KOPT-K1 (cell line): ENCODE results near the gene PRKG1.

Source experiments
- H3K27ac ChIP-seq: fragments of 200-600 bp; sonication (generic); 2 replicates; pipeline ENCODE4 v1.5.1; 2016; ENCODE audit warnings: antibody characterized with exemption, mild to moderate bottlenecking, low read depth, low read length; ENCODE audit not compliant: poor library complexity, severe bottlenecking
- H3K36me3 ChIP-seq: fragments of 200-600 bp; sonication (generic); 2 replicates; pipeline ENCODE4 v1.5.1; 2017; ENCODE audit warnings: antibody characterized with exemption, mild to moderate bottlenecking, low read length, moderate library complexity; ENCODE audit not compliant: insufficient read depth
- H3K9me3 ChIP-seq: fragments of 200-600 bp; sonication (generic); 2 replicates; pipeline ENCODE4 v1.5.1; 2017; ENCODE audit warnings: antibody characterized with exemption, low read length, mild to moderate bottlenecking; ENCODE audit not compliant: insufficient read depth, poor library complexity, severe bottlenecking

The PRKG1 gene

GRCh38 chr10:52316001-52316400, 1241.7 kb downstream of the PRKG1 start:
- Histone ChIP-seq H3K27ac (no peak overlapping the region), H3K9me3 (no peaks in the 10 kb centered on the region), H3K36me3 (no peaks in the 10 kb centered on the region)

DNA sequence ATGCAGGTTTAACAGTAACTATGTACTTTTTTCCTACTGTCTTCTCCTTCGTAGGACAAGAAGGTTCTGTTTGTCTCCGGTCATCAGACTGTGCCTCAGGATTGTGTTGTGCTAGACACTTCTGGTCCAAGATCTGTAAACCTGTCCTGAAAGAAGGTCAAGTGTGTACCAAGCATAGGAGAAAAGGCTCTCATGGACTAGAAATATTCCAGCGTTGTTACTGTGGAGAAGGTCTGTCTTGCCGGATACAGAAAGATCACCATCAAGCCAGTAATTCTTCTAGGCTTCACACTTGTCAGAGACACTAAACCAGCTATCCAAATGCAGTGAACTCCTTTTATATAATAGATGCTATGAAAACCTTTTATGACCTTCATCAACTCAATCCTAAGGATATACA, 1242.2 kb downstream of the PRKG1 start:
- Histone ChIP-seq H3K36me3 (no peaks in the 10 kb centered on the region), H3K27ac (no peak overlapping the region), H3K9me3 (no peaks in the 10 kb centered on the region)

GRCh38 chr10:52318136-52318701, 1243.9 kb downstream of the PRKG1 start:
- H3K27ac ChIP-seq: no peak overlapping the region
- no peaks in the 10 kb centered on the region for H3K9me3 ChIP-seq
- no peaks in the 10 kb centered on the region for H3K36me3 ChIP-seq

DNA sequence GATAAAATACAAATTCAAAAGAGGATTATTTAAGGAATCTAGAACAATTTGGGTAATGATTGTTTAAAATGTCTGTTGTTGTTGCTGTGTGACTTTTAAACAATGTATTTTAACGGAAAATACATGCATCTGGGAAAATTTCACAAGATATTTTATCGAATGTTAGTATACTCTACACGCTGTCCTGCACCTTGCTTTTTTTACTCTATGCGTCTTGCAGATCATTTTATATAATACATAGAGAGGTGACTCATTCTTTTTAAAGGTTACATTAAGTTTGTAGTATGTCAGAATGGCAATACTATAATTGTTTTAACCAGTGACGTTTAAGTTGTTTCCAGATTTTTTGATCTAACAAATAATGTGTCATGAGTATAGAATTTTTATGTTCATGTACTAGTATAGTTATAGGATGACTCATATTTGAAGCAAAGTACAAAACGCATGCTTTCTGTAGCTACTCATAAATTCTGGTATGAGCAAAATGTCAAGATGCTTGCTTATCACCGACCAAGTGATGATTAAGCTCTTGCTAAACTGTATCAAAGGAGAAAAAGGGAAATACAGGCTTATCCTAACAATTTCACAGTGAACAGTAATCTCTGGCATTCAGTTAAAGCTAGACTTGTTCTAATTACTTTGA, 1244.7 kb downstream of the PRKG1 start:
- Histone ChIP-seq H3K27ac (no peak overlapping the region), H3K36me3 (no peaks in the 10 kb centered on the region), H3K9me3 (no peaks in the 10 kb centered on the region)

GRCh38 chr10:52319926-52320325, 1245.6 kb downstream of the PRKG1 start:
- Histone ChIP-seq H3K27ac (no peak overlapping the region), H3K36me3 (no peaks in the 10 kb centered on the region), H3K9me3 (no peaks in the 10 kb centered on the region)

DNA sequence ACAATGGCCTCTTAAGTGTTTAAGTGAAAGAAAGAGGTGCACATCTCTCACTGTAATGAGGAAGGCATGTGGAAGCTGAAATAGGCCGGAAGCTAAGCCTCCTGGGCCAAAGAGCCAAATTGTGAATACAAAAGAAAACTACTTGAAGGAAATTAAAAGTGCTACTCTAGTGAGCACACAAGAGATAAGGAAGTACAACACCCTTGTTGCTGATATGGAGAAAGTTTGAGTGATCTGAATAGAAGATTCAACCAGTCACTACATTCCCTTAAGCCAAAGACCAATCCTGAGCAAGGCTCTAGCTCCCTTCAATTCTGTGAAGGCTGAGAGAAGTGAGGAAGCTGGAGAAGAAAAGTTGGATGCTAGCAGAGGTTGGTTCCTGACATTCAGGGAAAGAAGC, 1248.0 kb downstream of the PRKG1 start:
- H3K36me3 ChIP-seq: no peaks in the 10 kb centered on the region

GRCh38 chr10:52322936-52323335, 1248.6 kb downstream of the PRKG1 start:
- no peaks in the 10 kb centered on the region for H3K36me3 ChIP-seq
- H3K27ac ChIP-seq: no peak overlapping the region
- H3K9me3 ChIP-seq: no peaks in the 10 kb centered on the region

More for the DNA sequence above, 1248.0 kb downstream of the PRKG1 start:
- H3K27ac ChIP-seq: no peak overlapping the region
- H3K9me3 ChIP-seq: no peaks in the 10 kb centered on the region

GRCh38 chr10:52326382-52326781, 1252.1 kb downstream of the PRKG1 start:
- Histone ChIP-seq H3K9me3 (no peaks in the 10 kb centered on the region), H3K36me3 (no peaks in the 10 kb centered on the region), H3K27ac (no peak overlapping the region)

DNA sequence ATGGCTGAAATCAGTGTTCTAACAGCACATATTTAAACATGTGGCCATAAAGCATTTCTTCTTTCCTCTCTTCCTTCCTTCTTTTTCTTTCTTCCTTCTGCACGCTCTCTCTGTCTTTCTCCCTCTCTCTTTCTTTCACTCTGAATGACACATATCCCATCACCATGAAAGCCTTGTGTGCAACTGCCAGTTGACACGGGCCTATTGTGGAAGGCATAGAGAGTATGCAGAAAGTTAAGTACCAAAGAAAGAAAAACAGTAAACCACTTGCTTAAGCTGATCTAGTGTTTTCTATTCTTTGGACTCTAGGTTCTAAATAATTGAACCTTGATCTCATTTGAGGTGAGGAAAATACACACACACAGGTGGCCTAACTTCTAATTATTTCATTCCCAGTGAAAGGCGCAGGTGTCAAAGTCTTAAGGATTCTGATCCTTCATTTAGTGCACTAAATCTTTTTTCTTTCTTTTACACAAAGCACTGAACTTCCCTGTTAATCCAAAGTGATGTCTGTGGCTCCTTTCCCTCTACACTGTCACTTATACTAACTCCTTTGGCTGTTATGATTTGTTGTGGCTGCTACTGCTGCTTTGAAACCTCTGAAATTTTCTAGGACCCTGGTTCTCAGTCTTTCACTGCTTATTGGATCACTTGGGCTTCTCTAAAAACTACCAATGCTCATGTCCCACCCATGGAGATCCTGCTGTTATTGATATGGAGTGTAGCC, 1257.5 kb downstream of the PRKG1 start:
- Histone ChIP-seq H3K36me3 (no peaks in the 10 kb centered on the region), H3K9me3 (no peaks in the 10 kb centered on the region), H3K27ac (no peak overlapping the region)

- Histone ChIP-seq H3K27ac (no peak overlapping the region), H3K9me3 (no peaks in the 10 kb centered on the region), H3K36me3 (no peaks in the 10 kb centered on the region)
Measured at GRCh38 chr10:52332815-52333214, 1258.5 kb downstream of the PRKG1 start.

GRCh38 chr10:52334595-52334994, 1260.3 kb downstream of the PRKG1 start:
- Histone ChIP-seq H3K27ac (no peak overlapping the region), H3K36me3 (no peaks in the 10 kb centered on the region), H3K9me3 (no peaks in the 10 kb centered on the region)

- no peaks in the 10 kb centered on the region for H3K36me3 ChIP-seq
- no peaks in the 10 kb centered on the region for H3K9me3 ChIP-seq
- H3K27ac ChIP-seq: no peak overlapping the region
Measured at GRCh38 chr10:52335665-52336064, 1261.4 kb downstream of the PRKG1 start.

DNA sequence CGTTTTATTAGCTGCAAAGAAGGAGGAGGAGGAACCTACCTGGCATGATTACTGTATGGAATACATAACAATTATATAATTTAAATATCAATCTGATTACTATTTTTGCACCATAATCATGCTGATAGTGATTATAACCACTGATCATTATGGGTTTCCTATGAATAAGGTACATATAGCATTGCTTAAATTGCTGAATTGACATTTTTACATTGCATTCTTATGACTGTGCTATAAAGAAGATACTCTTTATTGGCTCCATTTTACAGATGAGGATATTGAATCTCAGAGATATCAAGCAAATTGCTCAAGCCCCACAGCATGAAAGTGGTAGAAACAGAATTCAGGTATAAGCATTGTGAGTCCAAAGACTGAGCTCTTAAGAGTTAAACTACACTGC, 1262.9 kb downstream of the PRKG1 start:
- no peaks in the 10 kb centered on the region for H3K36me3 ChIP-seq
- H3K27ac ChIP-seq: no peak overlapping the region
- no peaks in the 10 kb centered on the region for H3K9me3 ChIP-seq

- Histone ChIP-seq H3K27ac (no peak overlapping the region), H3K9me3 (no peaks in the 10 kb centered on the region), H3K36me3 (no peaks in the 10 kb centered on the region)
Measured at GRCh38 chr10:52343439-52343838, 1269.2 kb downstream of the PRKG1 start.

- H3K36me3 ChIP-seq: no peaks in the 10 kb centered on the region
- no peaks in the 10 kb centered on the region for H3K9me3 ChIP-seq
- no peak overlapping the region for H3K27ac ChIP-seq
Measured at GRCh38 chr10:52346394-52347326, 1272.4 kb downstream of the PRKG1 start.
